AG04450 (cell line): ENCODE results near the gene ARG1. TPM values are rescaled to one million over a fixed set of nuclear protein-coding genes. Genes with fewer than 3 reads are reported as not detected.

Source experiments
- CTCF ChIA-PET: fragments of 300-600, 350-600 bp; formaldehyde crosslinking; extraction: SDS; loops from one replicate; lab custom pipeline; 2022; ENCODE audit warnings: antibody characterized with exemption, inconsistent platforms; lab: Charles Lee
- POLR2A ChIA-PET: fragments of 350-600 bp; formaldehyde crosslinking; extraction: SDS; loops from one replicate; lab custom pipeline; 2021; ENCODE audit warnings: antibody characterized with exemption, inconsistent platforms; lab: Yijun Ruan, JAX
- DNase-seq: peaks from one replicate; pipeline ENCODE4 v3.0.0-alpha.2; 2011; ENCODE audit warnings: low read depth, low spot score
- H3K27ac ChIP-seq: one replicate; pipeline ENCODE4 v1.5.1; 2012; ENCODE audit warnings: low read depth, low read length, control low read depth
- H3K27me3 ChIP-seq: one replicate; pipeline ENCODE4 v1.6.0; 2012; ENCODE audit warnings: low read length; ENCODE audit not compliant: control insufficient read depth, insufficient read depth
- H3K4me3 ChIP-seq: 2 replicates; pipeline ENCODE4 v1.5.1; 2011; ENCODE audit warnings: mild to moderate bottlenecking, low read depth, low read length, control low read depth
- H3K9me3 ChIP-seq: 2 replicates; pipeline ENCODE4 v1.5.1; 2012; ENCODE audit warnings: low read length; ENCODE audit not compliant: control insufficient read depth, insufficient read depth
- polyA plus RNA-seq: library from polyadenylated mRNA; depleted of rRNA; stranded (reverse); fragments of >200 nt; gene quantifications from 2 replicates; pipeline ENCODE4 v1.2.3, GENCODE V29; 2011
- TF ChIP-seq, protein P1 (sequence below): IDR thresholded peaks from 2 replicates; pipeline ENCODE4 v1.5.1; 2011; ENCODE audit warnings: low read depth, low read length, control low read depth, inconsistent platforms

The ARG1 gene
- polyA plus RNA-seq, 1 experiment: not detected

DNA sequence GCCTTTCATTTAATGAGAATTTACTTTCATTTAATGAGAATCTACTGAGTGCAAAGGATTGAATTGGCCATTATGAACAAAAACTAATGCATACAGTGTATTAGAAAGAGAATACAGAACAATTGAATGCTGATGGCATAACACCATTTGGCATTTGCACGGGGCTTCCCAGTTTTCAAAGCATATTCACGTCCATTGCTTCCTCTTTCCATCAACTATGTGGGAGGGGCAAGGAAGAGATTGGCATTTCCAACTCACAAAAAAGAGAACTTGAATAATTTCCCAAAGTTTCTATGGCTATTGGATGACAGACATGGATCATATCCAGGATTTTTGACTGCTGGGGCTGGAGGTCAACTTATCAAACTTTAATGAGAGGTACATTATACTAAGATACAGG is 23.2 kb upstream of the ARG1 start:
- ChIA-PET POLR2A (no interaction called here), CTCF (interaction anchor here (0.7 kb wide), 1 partner anchor 30 kb away, joined by 3 read pairs; no protein-coding TSS in a partner anchor)
- H3K9me3 ChIP-seq: no peaks in the 10 kb centered on the region
- no peak overlapping the region for H3K27ac ChIP-seq
- no peak overlapping the region for H3K4me3 ChIP-seq
- TF ChIP-seq, protein P1, sequence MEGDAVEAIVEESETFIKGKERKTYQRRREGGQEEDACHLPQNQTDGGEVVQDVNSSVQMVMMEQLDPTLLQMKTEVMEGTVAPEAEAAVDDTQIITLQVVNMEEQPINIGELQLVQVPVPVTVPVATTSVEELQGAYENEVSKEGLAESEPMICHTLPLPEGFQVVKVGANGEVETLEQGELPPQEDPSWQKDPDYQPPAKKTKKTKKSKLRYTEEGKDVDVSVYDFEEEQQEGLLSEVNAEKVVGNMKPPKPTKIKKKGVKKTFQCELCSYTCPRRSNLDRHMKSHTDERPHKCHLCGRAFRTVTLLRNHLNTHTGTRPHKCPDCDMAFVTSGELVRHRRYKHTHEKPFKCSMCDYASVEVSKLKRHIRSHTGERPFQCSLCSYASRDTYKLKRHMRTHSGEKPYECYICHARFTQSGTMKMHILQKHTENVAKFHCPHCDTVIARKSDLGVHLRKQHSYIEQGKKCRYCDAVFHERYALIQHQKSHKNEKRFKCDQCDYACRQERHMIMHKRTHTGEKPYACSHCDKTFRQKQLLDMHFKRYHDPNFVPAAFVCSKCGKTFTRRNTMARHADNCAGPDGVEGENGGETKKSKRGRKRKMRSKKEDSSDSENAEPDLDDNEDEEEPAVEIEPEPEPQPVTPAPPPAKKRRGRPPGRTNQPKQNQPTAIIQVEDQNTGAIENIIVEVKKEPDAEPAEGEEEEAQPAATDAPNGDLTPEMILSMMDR: no peak
- peaks cover 5% of the 10 kb centered on the region for H3K27me3 ChIP-seq
- no peak for DNase-seq

DNA sequence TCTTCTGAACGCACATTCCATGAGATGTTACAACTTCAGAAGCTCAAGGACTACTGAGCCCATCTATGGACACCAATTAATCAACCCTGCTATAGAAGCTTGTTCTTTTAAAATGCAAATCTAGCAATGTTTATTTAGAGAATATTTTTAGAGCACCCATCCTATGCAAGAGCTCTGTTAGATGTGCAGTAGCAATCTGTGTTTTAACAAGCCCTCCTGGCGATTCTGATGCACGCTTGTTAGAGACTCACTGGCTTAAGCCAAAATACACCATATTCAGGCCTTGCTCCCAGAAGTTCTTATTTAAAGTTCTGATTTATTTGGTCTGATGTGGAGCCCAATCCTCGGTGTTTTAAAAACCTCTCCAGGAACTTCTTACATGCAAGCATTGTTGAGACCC is 21.1 kb upstream of the ARG1 start:
- Histone ChIP-seq H3K27ac (no peak overlapping the region), H3K4me3 (no peak overlapping the region), H3K9me3 (no peaks in the 10 kb centered on the region), H3K27me3 (peaks cover 3% of the 10 kb centered on the region)
- no peak for DNase-seq
- TF ChIP-seq, protein P1: no peak
- POLR2A ChIA-PET: no interaction called here
- CTCF ChIA-PET: interaction anchor here (1.4 kb wide), 1 partner anchor 18 kb away, joined by 4 read pairs; no protein-coding TSS in a partner anchor

DNA sequence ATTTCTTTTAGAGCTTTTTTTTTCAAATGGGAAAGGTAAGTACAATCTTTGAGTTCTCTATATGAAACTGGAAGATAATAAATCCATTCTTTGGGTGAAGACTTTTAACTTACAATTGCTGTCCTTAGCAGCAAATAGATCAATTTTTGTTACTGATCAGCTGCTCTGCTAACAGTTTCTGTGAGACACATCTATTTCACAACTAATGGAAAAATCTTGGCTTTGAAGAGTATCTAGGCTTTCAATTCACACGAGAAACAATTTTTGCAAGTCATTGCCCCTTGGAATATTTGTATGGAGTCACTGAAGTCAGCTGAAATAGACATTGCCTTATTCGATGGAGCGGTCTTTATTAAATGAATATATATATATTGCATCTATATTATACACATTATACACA is 20.5 kb upstream of the ARG1 start:
- H3K27me3 ChIP-seq: peaks cover 3% of the 10 kb centered on the region

DNA sequence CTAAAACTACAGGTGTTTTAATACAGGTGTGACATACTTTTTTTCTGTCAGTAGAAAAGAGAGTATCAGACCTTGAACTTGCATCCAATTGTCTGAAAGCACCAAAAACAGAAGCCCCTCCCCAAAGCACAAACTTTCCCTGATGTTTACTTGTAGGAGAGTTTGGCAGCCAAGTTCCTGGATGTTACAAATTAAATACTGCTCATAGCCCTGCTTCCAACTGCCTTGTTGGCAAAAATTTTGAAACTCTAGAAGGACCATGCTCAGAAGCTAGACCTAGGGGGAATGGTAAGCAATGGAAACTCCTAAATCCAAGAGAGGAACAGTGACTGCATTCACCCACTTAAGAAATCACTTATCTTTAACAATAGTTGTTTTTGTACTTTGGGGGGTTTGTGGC is 17.0 kb upstream of the ARG1 start:
- ChIA-PET POLR2A (no interaction called here), CTCF (interaction anchor here (1.0 kb wide), 2 partner anchors 22 to 36 kb away, joined by 3 to 5 read pairs; no protein-coding TSS in a partner anchor)
- TF ChIP-seq, protein P1: no peak
- no peaks in the 10 kb centered on the region for H3K9me3 ChIP-seq
- no peak overlapping the region for H3K4me3 ChIP-seq
- no peak for DNase-seq
- H3K27ac ChIP-seq: no peak overlapping the region
- no peaks in the 10 kb centered on the region for H3K27me3 ChIP-seq

More for the DNA sequence above, 20.5 kb upstream of the ARG1 start:
- TF ChIP-seq, protein P1: no peak
- ChIA-PET CTCF (interaction anchor here (1.4 kb wide), 1 partner anchor 19 kb away, joined by 4 read pairs; no protein-coding TSS in a partner anchor), POLR2A (no interaction called here)
- no peak overlapping the region for H3K4me3 ChIP-seq
- no peak overlapping the region for H3K27ac ChIP-seq
- no peak for DNase-seq
- no peaks in the 10 kb centered on the region for H3K9me3 ChIP-seq

DNA sequence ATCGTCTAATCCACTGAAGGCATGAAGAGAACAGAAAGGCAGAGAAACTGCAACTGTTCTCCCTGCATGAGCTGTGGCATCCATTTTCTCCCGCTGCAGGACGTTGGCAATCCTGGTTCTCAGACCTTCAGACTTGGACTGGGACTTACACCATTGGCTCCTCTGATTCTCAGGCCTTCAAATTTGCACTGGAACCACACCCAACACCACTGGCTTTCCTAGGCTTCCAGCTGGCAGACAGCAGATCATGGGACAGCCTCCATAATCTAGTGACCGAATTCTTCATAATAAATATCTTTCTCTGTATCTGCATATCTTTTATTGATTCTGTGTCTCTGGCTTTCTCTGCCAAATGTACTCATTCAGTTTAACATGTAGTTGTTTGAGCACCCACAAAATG is 14.1 kb upstream of the ARG1 start:
- H3K9me3 ChIP-seq: no peaks in the 10 kb centered on the region
- TF ChIP-seq, protein P1: no peak
- no peak overlapping the region for H3K27ac ChIP-seq
- H3K4me3 ChIP-seq: no peak overlapping the region
- no peaks in the 10 kb centered on the region for H3K27me3 ChIP-seq
- POLR2A ChIA-PET: no interaction called here
- CTCF ChIA-PET: interaction anchor here (0.5 to 1.0 kb wide), 2 partner anchors 9 to 38 kb away, joined by 3 read pairs; no protein-coding TSS in a partner anchor
- DNase-seq: no peak
